DMS 273 (cell line): ENCODE measurements around the gene MOGAT1.
"Not testable (repeated sequence)": the region's sequence is repeated elsewhere in the genome, so short reads cannot be mapped to it uniquely, and the experiment has no call there.

Experiments
- DNase-seq: peaks from one replicate; lab custom pipeline; 2025; ENCODE audit not compliant: unreplicated experiment; lab: John Stamatoyannopoulos, UW

Gene MOGAT1

GRCh38 chr2:222738312-222738711 is 66.9 kb downstream of the MOGAT1 start:
- no peak for DNase-seq

GRCh38 chr2:222738809-222739208 is 67.4 kb downstream of the MOGAT1 start:
- no peak for DNase-seq

GRCh38 chr2:222739939-222740338 is 68.5 kb downstream of the MOGAT1 start:
- no peak for DNase-seq

GRCh38 chr2:222743251-222743812 is 71.9 kb downstream of the MOGAT1 start:
- no peak for DNase-seq

GRCh38 chr2:222745836-222746559 is 74.5 kb downstream of the MOGAT1 start:
- DNase-seq = no peak

- DNase-seq = no peak
Measured at GRCh38 chr2:222747526-222748160, 76.2 kb downstream of the MOGAT1 start.

- DNase-seq = peak; percentile 61
Measured at GRCh38 chr2:222750533-222750932, 79.1 kb downstream of the MOGAT1 start.

- no peak for DNase-seq
Measured at GRCh38 chr2:222751238-222751637, 79.8 kb downstream of the MOGAT1 start.

- peak; percentile 52 for DNase-seq
Measured at GRCh38 chr2:222751821-222752719, 80.6 kb downstream of the MOGAT1 start.

- no peak for DNase-seq
Measured at GRCh38 chr2:222752746-222753145, 81.3 kb downstream of the MOGAT1 start.

- peak; percentile 87 for DNase-seq
Measured at GRCh38 chr2:222753251-222753824, 81.9 kb downstream of the MOGAT1 start.

GRCh38 chr2:222754324-222754930 is 83.0 kb downstream of the MOGAT1 start:
- no peak for DNase-seq

GRCh38 chr2:222755593-222755992 is 84.1 kb downstream of the MOGAT1 start:
- not testable (repeated sequence) for DNase-seq

GRCh38 chr2:222756362-222756831 is 84.9 kb downstream of the MOGAT1 start:
- DNase-seq = no peak

- no peak for DNase-seq
Measured at GRCh38 chr2:222756951-222757650, 85.6 kb downstream of the MOGAT1 start.
